HepG2 (cell line): ENCODE measurements around the gene TIRAP. TPM values are rescaled to one million over a fixed set of nuclear protein-coding genes. Genes with fewer than 3 reads are reported as not detected.

Experiments used
- ARID5B ChIP-seq: IDR thresholded peaks from 2 replicates; pipeline ENCODE4 v1.4.0; 2020; ENCODE audit warnings: mild to moderate bottlenecking, missing genetic modification reagents
- CCDC6 ChIP-seq: sonication (generic); formaldehyde crosslinking; IDR thresholded peaks from 2 replicates; pipeline ENCODE4 v1.8.1; 2022; ENCODE audit warnings: mild to moderate bottlenecking, missing genetic modification reagents, moderate library complexity
- CEBPB ChIP-seq: IDR thresholded peaks from 2 replicates; pipeline ENCODE4 v1.6.1; 2011; ENCODE audit warnings: low read depth, low read length, improper control_type of control experiment, borderline replicate concordance
- ELF4 ChIP-seq: sonication (generic); formaldehyde crosslinking; IDR thresholded peaks from 2 replicates; pipeline ENCODE4 v1.5.0; 2020; ENCODE audit warnings: missing genetic modification reagents, mild to moderate bottlenecking, moderate library complexity, borderline replicate concordance
- HIVEP1 ChIP-seq: sonication (generic); formaldehyde crosslinking; IDR thresholded peaks from 2 replicates; pipeline ENCODE4 v1.4.0; 2020; ENCODE audit warnings: mild to moderate bottlenecking, missing genetic modification reagents
- JUND ChIP-seq: sonication (generic); formaldehyde crosslinking; IDR thresholded peaks from 2 replicates; pipeline ENCODE4 v1.8.0; 2022; ENCODE audit warnings: mild to moderate bottlenecking, missing genetic modification reagents
- MEIS2 ChIP-seq: sonication (generic); formaldehyde crosslinking; IDR thresholded peaks from 2 replicates; pipeline ENCODE4 v1.9.0; 2021; ENCODE audit warnings: mild to moderate bottlenecking, missing genetic modification reagents
- MIXL1 ChIP-seq: IDR thresholded peaks from 2 replicates; pipeline ENCODE4 v1.6.1; 2016
- PHF8 ChIP-seq: sonication (generic); formaldehyde crosslinking; IDR thresholded peaks from 2 replicates; pipeline ENCODE4 v1.5.0; 2020; ENCODE audit warnings: missing genetic modification reagents
- RFXAP ChIP-seq: sonication (generic); formaldehyde crosslinking; IDR thresholded peaks from 2 replicates; pipeline ENCODE4 v1.4.0; 2020; ENCODE audit warnings: missing genetic modification reagents, borderline replicate concordance
- RXRA ChIP-seq: sonication (generic); formaldehyde crosslinking; IDR thresholded peaks from 2 replicates; pipeline ENCODE4 v1.5.1; 2020; ENCODE audit warnings: missing genetic modification reagents
- SETDB1 ChIP-seq: sonication (generic); formaldehyde crosslinking; IDR thresholded peaks from 2 replicates; pipeline ENCODE4 v1.5.1; 2020; ENCODE audit warnings: missing genetic modification reagents, mild to moderate bottlenecking, borderline replicate concordance
- SIN3A ChIP-seq: IDR thresholded peaks from 2 replicates; pipeline ENCODE4 v1.6.1; 2011; ENCODE audit warnings: low read depth, mild to moderate bottlenecking, control low read depth, low read length, borderline replicate concordance
- TMF1 ChIP-seq: sonication (generic); formaldehyde crosslinking; IDR thresholded peaks from 2 replicates; pipeline ENCODE4 v1.8.1; 2022; ENCODE audit warnings: low read depth, missing genetic modification reagents
- ZBTB7A ChIP-seq: sonication (generic); formaldehyde crosslinking; IDR thresholded peaks from 2 replicates; pipeline ENCODE4 v1.8.0; 2022; ENCODE audit warnings: mild to moderate bottlenecking, missing genetic modification reagents
- ZFP36L1 ChIP-seq: sonication (generic); formaldehyde crosslinking; IDR thresholded peaks from 2 replicates; pipeline ENCODE4 v1.8.0; 2022; ENCODE audit warnings: mild to moderate bottlenecking, missing genetic modification reagents, moderate library complexity
- ZIK1 ChIP-seq: sonication (generic); formaldehyde crosslinking; IDR thresholded peaks from 2 replicates; pipeline ENCODE4 v1.5.0; 2020; ENCODE audit warnings: mild to moderate bottlenecking, low read depth, missing genetic modification reagents, borderline replicate concordance
- ZNF317 ChIP-seq: sonication (generic); formaldehyde crosslinking; IDR thresholded peaks from 2 replicates; pipeline ENCODE4 v1.5.0; 2020; ENCODE audit warnings: mild to moderate bottlenecking, missing genetic modification reagents
- ZNF644 ChIP-seq: IDR thresholded peaks from 2 replicates; pipeline ENCODE4 v1.6.1; 2016; ENCODE audit warnings: low read depth
- ZNF790 ChIP-seq: sonication (generic); formaldehyde crosslinking; IDR thresholded peaks from 2 replicates; pipeline ENCODE4 v1.8.0; 2022; ENCODE audit warnings: missing genetic modification reagents, mild to moderate bottlenecking, borderline replicate concordance
- ZSCAN21 ChIP-seq: sonication (generic); formaldehyde crosslinking; IDR thresholded peaks from 2 replicates; pipeline ENCODE4 v1.8.0; 2022; ENCODE audit warnings: mild to moderate bottlenecking, missing genetic modification reagents, moderate library complexity, borderline replicate concordance
- polyA plus RNA-seq, 8 experiments: library from polyadenylated mRNA; depleted of rRNA in 3 of 8; stranded (reverse) in 7 of 8; unstranded in 1 of 8; fragments of >200 nt; fragmentation: Illumina TruSeq in 4 of 8; extraction: Trizol in 4 of 8; gene quantifications; 2 replicates each; pipeline versions ENCODE4 v1.2.1 to v1.2.3, GENCODE V29; 2011 to 2016; ENCODE audit warnings: low read depth in 4 of 8, missing spikeins in 1 of 8, mixed read lengths in 1 of 8; ENCODE audit not compliant: insufficient read depth in 1 of 8
- total RNA-seq, 5 experiments: library from RNA; depleted of rRNA; stranded (reverse); fragments of >200 nt; fragmentation: Illumina TruSeq; extraction: Trizol; gene quantifications; 2 replicates each; pipeline ENCODE4 v1.2.3, GENCODE V29; 2016; ENCODE audit warnings: low read depth in 1 of 5
- TF ChIP-seq, protein P1 (sequence below): sonication (generic); formaldehyde crosslinking; IDR thresholded peaks from 2 replicates; pipeline ENCODE4 v1.5.1; 2020; ENCODE audit warnings: mild to moderate bottlenecking, missing genetic modification reagents, moderate library complexity

TIRAP gene
- total and polyA plus RNA-seq, 2 of the 13 experiments (the other 11 are each of a cell fraction or from before 2014, with no cell fraction given), result 5.4 to 5.7 TPM

DNA sequence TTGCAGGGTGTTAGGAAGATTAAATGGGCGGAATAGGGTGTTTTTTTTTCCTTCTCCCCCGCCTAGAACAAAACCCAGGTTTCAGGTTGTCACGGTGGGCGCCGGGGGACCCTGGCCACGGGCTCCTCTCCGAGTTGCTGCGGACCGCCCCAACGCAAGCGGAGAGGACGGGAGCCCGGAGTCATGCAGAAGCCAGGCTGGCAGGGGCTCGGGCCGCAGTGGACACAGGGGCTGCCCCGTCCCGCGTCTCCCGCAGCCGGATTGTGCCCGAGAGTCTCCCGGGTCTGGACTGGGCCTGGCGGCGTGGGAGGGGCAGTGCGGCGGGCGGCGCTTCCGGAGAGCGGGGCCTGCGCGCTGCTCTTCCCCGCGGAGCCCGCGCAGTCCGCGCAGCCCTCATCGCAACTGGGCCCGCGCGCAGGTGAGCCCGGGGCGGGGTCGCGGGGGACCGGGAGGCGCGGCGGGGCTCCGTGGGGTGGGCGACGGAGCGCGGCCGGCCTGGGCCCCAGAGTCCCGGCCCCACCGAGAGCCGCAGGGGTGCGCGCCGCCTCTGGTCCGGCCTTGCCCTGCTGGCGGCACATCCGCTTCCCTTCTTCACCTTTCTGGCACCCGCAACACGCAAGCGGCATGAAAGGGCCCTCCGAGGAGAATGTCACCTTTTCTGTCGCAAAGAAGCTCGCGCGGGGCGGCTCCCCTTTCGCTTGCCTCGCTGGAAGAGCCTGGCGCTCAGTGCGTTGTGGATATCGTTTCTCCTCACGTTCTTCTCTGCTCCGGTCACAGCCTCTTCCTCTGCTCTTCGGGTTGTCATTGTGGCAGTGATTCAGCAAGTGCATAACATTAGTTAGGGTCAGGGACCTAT lies at the start of gene TIRAP (continued):
- TF ChIP-seq RXRA (CRISPR knock-in tag) (peak; percentile 28; the same call in 1 of the 2 replicates), ZNF317 (CRISPR knock-in tag) (no peak), RFXAP (CRISPR knock-in tag) (no peak), ELF4 (CRISPR knock-in tag) (no peak; the same call in 1 of the 2 replicates), ZFP36L1 (no peak), TMF1 (CRISPR knock-in tag) (no peak; the same call in 1 of the 2 replicates), PHF8 (CRISPR knock-in tag) (peak; percentile 95), ZSCAN21 (CRISPR knock-in tag) (peak; percentile 67; the same call in 1 of the 2 replicates), MEIS2 (CRISPR knock-in tag) (no peak), ZNF790 (CRISPR knock-in tag) (peak; percentile 97), CCDC6 (0 out of 2 replicates have a peak, but pooled peaks have one; percentile 10), ZNF644 (CRISPR knock-in tag) (no peak), SETDB1 (CRISPR knock-in tag) (no peak), HIVEP1 (CRISPR knock-in tag) (no peak; the same call in 1 of the 2 replicates), CEBPB (no peak), SIN3A (peak; percentile 64; the same call in 1 of the 2 replicates), ZIK1 (CRISPR knock-in tag) (no peak), JUND (CRISPR knock-in tag) (no peak), ARID5B (CRISPR knock-in tag) (peak; percentile 43; the same call in 1 of the 2 replicates), ZBTB7A (CRISPR knock-in tag) (peak; percentile 67), MIXL1 (no peak)
- TF ChIP-seq, protein P1, sequence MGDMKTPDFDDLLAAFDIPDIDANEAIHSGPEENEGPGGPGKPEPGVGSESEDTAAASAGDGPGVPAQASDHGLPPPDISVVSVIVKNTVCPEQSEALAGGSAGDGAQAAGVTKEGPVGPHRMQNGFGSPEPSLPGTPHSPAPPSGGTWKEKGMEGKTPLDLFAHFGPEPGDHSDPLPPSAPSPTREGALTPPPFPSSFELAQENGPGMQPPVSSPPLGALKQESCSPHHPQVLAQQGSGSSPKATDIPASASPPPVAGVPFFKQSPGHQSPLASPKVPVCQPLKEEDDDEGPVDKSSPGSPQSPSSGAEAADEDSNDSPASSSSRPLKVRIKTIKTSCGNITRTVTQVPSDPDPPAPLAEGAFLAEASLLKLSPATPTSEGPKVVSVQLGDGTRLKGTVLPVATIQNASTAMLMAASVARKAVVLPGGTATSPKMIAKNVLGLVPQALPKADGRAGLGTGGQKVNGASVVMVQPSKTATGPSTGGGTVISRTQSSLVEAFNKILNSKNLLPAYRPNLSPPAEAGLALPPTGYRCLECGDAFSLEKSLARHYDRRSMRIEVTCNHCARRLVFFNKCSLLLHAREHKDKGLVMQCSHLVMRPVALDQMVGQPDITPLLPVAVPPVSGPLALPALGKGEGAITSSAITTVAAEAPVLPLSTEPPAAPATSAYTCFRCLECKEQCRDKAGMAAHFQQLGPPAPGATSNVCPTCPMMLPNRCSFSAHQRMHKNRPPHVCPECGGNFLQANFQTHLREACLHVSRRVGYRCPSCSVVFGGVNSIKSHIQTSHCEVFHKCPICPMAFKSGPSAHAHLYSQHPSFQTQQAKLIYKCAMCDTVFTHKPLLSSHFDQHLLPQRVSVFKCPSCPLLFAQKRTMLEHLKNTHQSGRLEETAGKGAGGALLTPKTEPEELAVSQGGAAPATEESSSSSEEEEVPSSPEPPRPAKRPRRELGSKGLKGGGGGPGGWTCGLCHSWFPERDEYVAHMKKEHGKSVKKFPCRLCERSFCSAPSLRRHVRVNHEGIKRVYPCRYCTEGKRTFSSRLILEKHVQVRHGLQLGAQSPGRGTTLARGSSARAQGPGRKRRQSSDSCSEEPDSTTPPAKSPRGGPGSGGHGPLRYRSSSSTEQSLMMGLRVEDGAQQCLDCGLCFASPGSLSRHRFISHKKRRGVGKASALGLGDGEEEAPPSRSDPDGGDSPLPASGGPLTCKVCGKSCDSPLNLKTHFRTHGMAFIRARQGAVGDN (CRISPR knock-in tag), result peak; percentile 88
